Measurements from ENCODE around the gene PARL.

Gene PARL

DNA sequence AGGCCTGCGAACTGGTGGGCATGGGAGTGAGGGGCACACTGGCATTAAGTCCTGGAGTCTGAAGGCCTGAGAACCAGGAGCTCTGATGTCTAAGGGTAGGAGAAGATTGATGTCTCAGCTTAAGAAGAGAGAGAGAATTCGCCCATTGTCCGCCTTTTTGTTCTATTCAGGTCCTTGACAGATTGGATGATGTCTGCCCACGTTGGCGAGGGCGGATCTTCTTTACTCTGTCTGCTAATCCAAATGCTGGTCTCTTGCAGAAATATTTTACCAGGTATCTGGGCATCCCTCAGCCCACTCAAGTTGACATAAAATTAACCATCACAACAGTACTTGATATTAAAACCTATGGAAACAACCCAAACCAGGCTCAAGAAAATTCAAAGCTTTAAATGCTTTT is 103.4 kb downstream of the PARL start:
- no peaks in the 10 kb centered on the region for H3K9me3 ChIP-seq (ENCODE audit: control insufficient read depth in 2 of 2, low read length in 2 of 2)
- H3K4me3 ChIP-seq (ENCODE audit: low read length in 2 of 2): no peak overlapping the region
- H3K9ac ChIP-seq (ENCODE audit: low read depth in 1 of 2, low read length in 2 of 2): no peak overlapping the region
- peaks cover 33 to 47% of the 10 kb centered on the region in 2 donors for H3K36me3 ChIP-seq (ENCODE audit: control insufficient read depth in 2 of 2, insufficient read depth in 2 of 2, low read length in 2 of 2)
- no peaks in the 10 kb centered on the region for H3K27me3 ChIP-seq (ENCODE audit: control insufficient read depth in 2 of 2, insufficient read depth in 2 of 2, low read length in 2 of 2)
- no peak overlapping the region for H3K27ac ChIP-seq (ENCODE audit: low read depth in 2 of 2, low read length in 2 of 2)
- H3K4me1 ChIP-seq (ENCODE audit: control insufficient read depth in 2 of 2, insufficient read depth in 2 of 2, low read length in 2 of 2): peaks cover 0 to 3% of the 10 kb centered on the region in 2 donors

DNA sequence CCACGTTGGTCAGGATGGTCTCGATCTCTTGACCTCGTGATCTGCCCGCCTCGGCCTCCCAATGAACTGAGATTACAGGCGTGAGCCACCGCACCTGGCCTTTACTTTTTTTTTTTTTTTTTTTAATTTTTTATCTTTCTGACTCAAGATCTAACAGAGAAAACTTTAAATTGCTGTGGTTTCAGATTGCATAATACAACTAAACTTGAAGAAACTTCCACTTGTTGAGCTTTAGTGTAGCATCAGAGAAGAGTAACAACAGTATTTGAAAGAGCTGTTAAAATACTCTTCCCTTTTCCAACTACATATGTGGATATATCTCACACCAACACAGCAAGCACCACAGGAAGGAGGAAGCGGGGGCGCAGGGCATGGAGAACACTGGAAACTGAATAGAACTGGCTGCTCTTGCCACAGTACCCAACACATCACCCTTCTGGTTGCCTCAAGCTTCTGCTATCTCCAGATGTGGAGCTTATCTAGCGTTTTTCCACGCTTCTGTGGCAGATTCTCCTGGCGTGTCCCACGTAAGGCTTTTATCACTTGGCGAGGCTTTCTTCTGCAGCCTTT is 104.7 kb downstream of the PARL start:
- no peak overlapping the region for H3K4me3 ChIP-seq (ENCODE audit: low read length in 2 of 2)
- H3K4me1 ChIP-seq (ENCODE audit: control insufficient read depth in 2 of 2, insufficient read depth in 2 of 2, low read length in 2 of 2): peaks cover 0 to 3% of the 10 kb centered on the region in 2 donors
- no peaks in the 10 kb centered on the region for H3K27me3 ChIP-seq (ENCODE audit: control insufficient read depth in 2 of 2, insufficient read depth in 2 of 2, low read length in 2 of 2)
- H3K9ac ChIP-seq (ENCODE audit: low read depth in 1 of 2, low read length in 2 of 2): no peak overlapping the region
- H3K36me3 ChIP-seq (ENCODE audit: control insufficient read depth in 2 of 2, insufficient read depth in 2 of 2, low read length in 2 of 2): peaks cover 34 to 51% of the 10 kb centered on the region in 2 donors
- H3K9me3 ChIP-seq (ENCODE audit: control insufficient read depth in 2 of 2, low read length in 2 of 2): no peaks in the 10 kb centered on the region
- no peak overlapping the region for H3K27ac ChIP-seq (ENCODE audit: low read depth in 2 of 2, low read length in 2 of 2)
